Measurements from ENCODE around the gene CNOT1.

GRCh38 chr16:58644108-58644507 lies 14.5 kb upstream of the CNOT1 start:
- no peak for TF ChIP-seq CTCF (IDR thresholded peaks at IDR 0.05; ENCODE audit: low read depth, low read length, missing input control)
- no peak for TF ChIP-seq ATF3 (IDR thresholded peaks at IDR 0.05)
- no peak for TF ChIP-seq EGR1 (IDR thresholded peaks at IDR 0.05; ENCODE audit: low read depth in 2 of 2)
- no peak for TF ChIP-seq RAD21 (IDR thresholded peaks at IDR 0.05)
- no peak for TF ChIP-seq REST (IDR thresholded peaks at IDR 0.05)
- TF ChIP-seq TAF1 (conservative IDR thresholded peaks at IDR 0.05): no peak
- no peak for TF ChIP-seq MAX (IDR thresholded peaks at IDR 0.05)
- TF ChIP-seq JUND (IDR thresholded peaks at IDR 0.05): no peak
- no peak for TF ChIP-seq ZBTB33 (IDR thresholded peaks at IDR 0.05)
- TF ChIP-seq YY1 (IDR thresholded peaks at IDR 0.05): no peak
- no peak for TF ChIP-seq GABPA (IDR thresholded peaks at IDR 0.05 in 1 of 2, conservative IDR thresholded peaks at IDR 0.05 in 1 of 2)

All from liver (tissue), 3 donors.